SK-N-SH treated with all-trans-retinoic acid at 6 μM for 48 hours (cell line): ENCODE results near the gene RECQL5.

ENCODE experiments used
- ATAC-seq: fragments of 200-7000 bp; cut with Tn5 transposase; 3 replicates; pipeline ENCODE4 v1.9.1; 2020; ENCODE audit warnings: mild to moderate bottlenecking, moderate library complexity
- BACH2 ChIP-seq: fragments of 250-450 bp; sonication (Bioruptor Pico); IDR thresholded peaks from 2 replicates; pipeline ENCODE4 v1.9.0; 2021; ENCODE audit warnings: mild to moderate bottlenecking, borderline replicate concordance
- CSDC2 ChIP-seq: fragments of 250-450 bp; sonication (Bioruptor Pico); IDR thresholded peaks from 2 replicates; pipeline ENCODE4 v1.5.0; 2020; ENCODE audit warnings: mild to moderate bottlenecking, moderate library complexity
- ESRRG ChIP-seq: fragments of 250-450 bp; sonication (Bioruptor Pico); IDR thresholded peaks from 2 replicates; pipeline ENCODE4 v1.6.1; 2021; ENCODE audit warnings: mild to moderate bottlenecking
- GLIS3 ChIP-seq: fragments of 250-450 bp; sonication (Bioruptor Pico); IDR thresholded peaks from 2 replicates; pipeline ENCODE4 v1.5.0; 2020; ENCODE audit warnings: mild to moderate bottlenecking, moderate library complexity
- ISL1 ChIP-seq: fragments of 250-450 bp; sonication (Bioruptor Pico); IDR thresholded peaks from 2 replicates; pipeline ENCODE4 v2.1.2; 2022; ENCODE audit warnings: mild to moderate bottlenecking, moderate library complexity
- OSR1 ChIP-seq: fragments of 250-450 bp; sonication (Bioruptor Pico); IDR thresholded peaks from 2 replicates; pipeline ENCODE4 v1.8.0; 2022; ENCODE audit warnings: moderate library complexity, mild to moderate bottlenecking, inconsistent platforms
- PATZ1 ChIP-seq: fragments of 250-450 bp; sonication (Bioruptor Pico); IDR thresholded peaks from 2 replicates; pipeline ENCODE4 v1.8.0; 2020; ENCODE audit warnings: mild to moderate bottlenecking, moderate library complexity, borderline replicate concordance
- POU6F1 ChIP-seq: fragments of 250-450 bp; sonication (Bioruptor Pico); IDR thresholded peaks from 2 replicates; pipeline ENCODE4 v1.8.0; 2021; ENCODE audit warnings: low read depth, mild to moderate bottlenecking, moderate library complexity, borderline replicate concordance
- PPARA ChIP-seq: fragments of 250-450 bp; sonication (Bioruptor Pico); IDR thresholded peaks from 2 replicates; pipeline ENCODE4 v1.5.0; 2020; ENCODE audit warnings: mild to moderate bottlenecking, borderline replicate concordance
- RARB ChIP-seq: fragments of 250-450 bp; sonication (Bioruptor Pico); IDR thresholded peaks from 2 replicates; pipeline ENCODE4 v1.8.0; 2021; ENCODE audit warnings: mild to moderate bottlenecking, moderate library complexity
- SNAI2 ChIP-seq: fragments of 250-450 bp; sonication (Bioruptor Pico); IDR thresholded peaks from 2 replicates; pipeline ENCODE4 v1.5.0; 2020; ENCODE audit warnings: mild to moderate bottlenecking, moderate library complexity
- TCF4 ChIP-seq: fragments of 250-450 bp; sonication (Bioruptor Pico); IDR thresholded peaks from 2 replicates; pipeline ENCODE4 v1.8.0; 2021; ENCODE audit warnings: mild to moderate bottlenecking, moderate library complexity, borderline replicate concordance
- TOX ChIP-seq: fragments of 250-450 bp; sonication (Bioruptor Pico); IDR thresholded peaks from 2 replicates; pipeline ENCODE4 v1.8.0; 2021; ENCODE audit warnings: mild to moderate bottlenecking, moderate library complexity, borderline replicate concordance
- ZC3H10 ChIP-seq: fragments of 250-450 bp; sonication (Bioruptor Pico); IDR thresholded peaks from 2 replicates; pipeline ENCODE4 v1.5.1; 2021; ENCODE audit warnings: mild to moderate bottlenecking, moderate library complexity
- ZFP30 ChIP-seq: fragments of 450-650 bp; formaldehyde crosslinking; IDR thresholded peaks from 2 replicates; pipeline ENCODE4 v1.5.0; 2022; ENCODE audit warnings: mild to moderate bottlenecking, moderate library complexity
- ZNF70 ChIP-seq: fragments of 450-650 bp; formaldehyde crosslinking; IDR thresholded peaks from 2 replicates; pipeline ENCODE4 v1.5.0; 2020; ENCODE audit warnings: mild to moderate bottlenecking, moderate library complexity
- ZNF8 ChIP-seq: fragments of 450-650 bp; formaldehyde crosslinking; IDR thresholded peaks from 2 replicates; pipeline ENCODE4 v1.5.0; 2020; ENCODE audit warnings: mild to moderate bottlenecking, moderate library complexity
- TF ChIP-seq, protein P1 (sequence below): fragments of 250-450 bp; sonication (Bioruptor Pico); IDR thresholded peaks from 2 replicates; pipeline ENCODE4 v1.5.1; 2021; ENCODE audit warnings: mild to moderate bottlenecking, moderate library complexity
- TF ChIP-seq, protein P2 (sequence below): fragments of 250-450 bp; sonication (Bioruptor Pico); IDR thresholded peaks from 2 replicates; pipeline ENCODE4 v1.5.0; 2020; ENCODE audit warnings: mild to moderate bottlenecking, moderate library complexity
- TF ChIP-seq, protein P3 (sequence below): fragments of 250-450 bp; sonication (Bioruptor Pico); IDR thresholded peaks from 2 replicates; pipeline ENCODE4 v1.5.1; 2020; ENCODE audit warnings: low read depth, mild to moderate bottlenecking, moderate library complexity

RECQL5 gene

GRCh38 chr17:75624714-75625345 is 42.1 kb downstream of the RECQL5 start:
- TF ChIP-seq, protein P1, sequence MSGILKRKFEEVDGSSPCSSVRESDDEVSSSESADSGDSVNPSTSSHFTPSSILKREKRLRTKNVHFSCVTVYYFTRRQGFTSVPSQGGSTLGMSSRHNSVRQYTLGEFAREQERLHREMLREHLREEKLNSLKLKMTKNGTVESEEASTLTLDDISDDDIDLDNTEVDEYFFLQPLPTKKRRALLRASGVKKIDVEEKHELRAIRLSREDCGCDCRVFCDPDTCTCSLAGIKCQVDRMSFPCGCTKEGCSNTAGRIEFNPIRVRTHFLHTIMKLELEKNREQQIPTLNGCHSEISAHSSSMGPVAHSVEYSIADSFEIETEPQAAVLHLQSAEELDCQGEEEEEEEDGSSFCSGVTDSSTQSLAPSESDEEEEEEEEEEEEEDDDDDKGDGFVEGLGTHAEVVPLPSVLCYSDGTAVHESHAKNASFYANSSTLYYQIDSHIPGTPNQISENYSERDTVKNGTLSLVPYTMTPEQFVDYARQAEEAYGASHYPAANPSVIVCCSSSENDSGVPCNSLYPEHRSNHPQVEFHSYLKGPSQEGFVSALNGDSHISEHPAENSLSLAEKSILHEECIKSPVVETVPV (CRISPR knock-in tag), result no peak
- TF ChIP-seq, protein P2, sequence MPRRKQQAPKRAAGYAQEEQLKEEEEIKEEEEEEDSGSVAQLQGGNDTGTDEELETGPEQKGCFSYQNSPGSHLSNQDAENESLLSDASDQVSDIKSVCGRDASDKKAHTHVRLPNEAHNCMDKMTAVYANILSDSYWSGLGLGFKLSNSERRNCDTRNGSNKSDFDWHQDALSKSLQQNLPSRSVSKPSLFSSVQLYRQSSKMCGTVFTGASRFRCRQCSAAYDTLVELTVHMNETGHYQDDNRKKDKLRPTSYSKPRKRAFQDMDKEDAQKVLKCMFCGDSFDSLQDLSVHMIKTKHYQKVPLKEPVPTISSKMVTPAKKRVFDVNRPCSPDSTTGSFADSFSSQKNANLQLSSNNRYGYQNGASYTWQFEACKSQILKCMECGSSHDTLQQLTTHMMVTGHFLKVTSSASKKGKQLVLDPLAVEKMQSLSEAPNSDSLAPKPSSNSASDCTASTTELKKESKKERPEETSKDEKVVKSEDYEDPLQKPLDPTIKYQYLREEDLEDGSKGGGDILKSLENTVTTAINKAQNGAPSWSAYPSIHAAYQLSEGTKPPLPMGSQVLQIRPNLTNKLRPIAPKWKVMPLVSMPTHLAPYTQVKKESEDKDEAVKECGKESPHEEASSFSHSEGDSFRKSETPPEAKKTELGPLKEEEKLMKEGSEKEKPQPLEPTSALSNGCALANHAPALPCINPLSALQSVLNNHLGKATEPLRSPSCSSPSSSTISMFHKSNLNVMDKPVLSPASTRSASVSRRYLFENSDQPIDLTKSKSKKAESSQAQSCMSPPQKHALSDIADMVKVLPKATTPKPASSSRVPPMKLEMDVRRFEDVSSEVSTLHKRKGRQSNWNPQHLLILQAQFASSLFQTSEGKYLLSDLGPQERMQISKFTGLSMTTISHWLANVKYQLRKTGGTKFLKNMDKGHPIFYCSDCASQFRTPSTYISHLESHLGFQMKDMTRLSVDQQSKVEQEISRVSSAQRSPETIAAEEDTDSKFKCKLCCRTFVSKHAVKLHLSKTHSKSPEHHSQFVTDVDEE (CRISPR knock-in tag), result no peak
- TF ChIP-seq SNAI2 (CRISPR knock-in tag) (no peak), ZNF70 (CRISPR knock-in tag) (no peak)
- ATAC-seq, result no peak

DNA sequence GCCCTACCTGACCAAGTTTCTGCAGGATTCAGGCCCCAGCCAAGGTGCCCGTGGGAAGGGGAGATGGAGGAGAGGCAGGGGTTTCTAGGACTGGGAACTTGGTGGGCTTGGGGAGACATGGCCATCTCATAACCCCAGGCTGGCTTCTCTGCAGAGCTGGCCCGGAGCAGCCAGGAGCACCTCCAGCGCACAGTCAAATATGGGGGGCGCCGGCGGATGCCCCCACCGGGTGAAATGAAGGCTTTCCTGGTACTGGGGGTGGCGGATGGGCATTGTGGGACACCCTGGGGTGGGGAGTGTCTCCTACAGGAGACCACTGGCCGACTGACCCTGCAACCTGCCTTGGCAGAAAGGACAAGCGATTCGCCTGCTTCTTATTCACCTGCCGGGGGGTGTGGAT is 42.9 kb downstream of the RECQL5 start:
- no peak for ATAC-seq
- TF ChIP-seq BACH2 (CRISPR knock-in tag) (no peak), TOX (no peak), ZNF8 (no peak), SNAI2 (CRISPR knock-in tag) (no peak), ZC3H10 (CRISPR knock-in tag) (no peak), CSDC2 (CRISPR knock-in tag) (no peak), ESRRG (CRISPR knock-in tag) (no peak), GLIS3 (CRISPR knock-in tag) (no peak), TCF4 (CRISPR knock-in tag) (no peak), POU6F1 (no peak), OSR1 (CRISPR knock-in tag) (no peak)

DNA sequence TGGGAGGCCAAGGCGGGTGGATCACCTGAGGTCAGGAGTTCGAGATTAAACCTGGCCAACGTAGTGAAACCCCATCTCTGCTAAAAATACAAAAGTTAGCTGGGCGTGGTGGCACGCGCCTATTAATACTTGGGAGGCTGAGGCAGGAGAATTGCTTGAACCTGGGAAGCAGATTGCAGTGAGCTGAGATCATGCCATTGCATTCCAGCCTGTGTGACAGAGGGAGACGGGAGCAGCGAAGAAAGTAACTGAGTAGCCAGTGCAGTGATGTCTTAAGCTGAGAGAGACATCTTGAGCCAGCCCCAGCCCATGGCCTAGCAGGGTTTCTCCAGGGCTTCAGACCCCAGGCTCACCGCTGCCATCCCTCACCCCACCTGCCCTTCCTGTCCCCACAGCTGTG is 43.6 kb downstream of the RECQL5 start:
- ATAC-seq, result no peak
- no peak for TF ChIP-seq ZNF8
- TF ChIP-seq, protein P2 (CRISPR knock-in tag), result no peak
- no peak for TF ChIP-seq ZFP30 (CRISPR knock-in tag)
- TF ChIP-seq PPARA (CRISPR knock-in tag), result no peak
- TF ChIP-seq PATZ1 (CRISPR knock-in tag), result no peak
- no peak for TF ChIP-seq ESRRG (CRISPR knock-in tag)
- TF ChIP-seq ISL1, result no peak
- TF ChIP-seq CSDC2 (CRISPR knock-in tag), result no peak
- no peak for TF ChIP-seq BACH2 (CRISPR knock-in tag)
- TF ChIP-seq SNAI2 (CRISPR knock-in tag), result no peak
- TF ChIP-seq ZNF70 (CRISPR knock-in tag), result no peak
- TF ChIP-seq RARB (CRISPR knock-in tag), result no peak
- TF ChIP-seq, protein P3, sequence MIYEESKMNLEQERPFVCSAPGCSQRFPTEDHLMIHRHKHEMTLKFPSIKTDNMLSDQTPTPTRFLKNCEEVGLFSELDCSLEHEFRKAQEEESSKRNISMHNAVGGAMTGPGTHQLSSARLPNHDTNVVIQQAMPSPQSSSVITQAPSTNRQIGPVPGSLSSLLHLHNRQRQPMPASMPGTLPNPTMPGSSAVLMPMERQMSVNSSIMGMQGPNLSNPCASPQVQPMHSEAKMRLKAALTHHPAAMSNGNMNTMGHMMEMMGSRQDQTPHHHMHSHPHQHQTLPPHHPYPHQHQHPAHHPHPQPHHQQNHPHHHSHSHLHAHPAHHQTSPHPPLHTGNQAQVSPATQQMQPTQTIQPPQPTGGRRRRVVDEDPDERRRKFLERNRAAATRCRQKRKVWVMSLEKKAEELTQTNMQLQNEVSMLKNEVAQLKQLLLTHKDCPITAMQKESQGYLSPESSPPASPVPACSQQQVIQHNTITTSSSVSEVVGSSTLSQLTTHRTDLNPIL (CRISPR knock-in tag), result no peak
- TF ChIP-seq, protein P1 (CRISPR knock-in tag), result no peak
- TF ChIP-seq OSR1 (CRISPR knock-in tag), result no peak
